HG03097 (cell line): ENCODE measurements around the gene DDN.

Experiments used
- ATAC-seq: cut with Tn5 transposase; IDR thresholded peaks from one replicate; pipeline ENCODE4 v1.9.1; 2021; ENCODE audit not compliant: unreplicated experiment, low FRiP score

Gene DDN

DNA sequence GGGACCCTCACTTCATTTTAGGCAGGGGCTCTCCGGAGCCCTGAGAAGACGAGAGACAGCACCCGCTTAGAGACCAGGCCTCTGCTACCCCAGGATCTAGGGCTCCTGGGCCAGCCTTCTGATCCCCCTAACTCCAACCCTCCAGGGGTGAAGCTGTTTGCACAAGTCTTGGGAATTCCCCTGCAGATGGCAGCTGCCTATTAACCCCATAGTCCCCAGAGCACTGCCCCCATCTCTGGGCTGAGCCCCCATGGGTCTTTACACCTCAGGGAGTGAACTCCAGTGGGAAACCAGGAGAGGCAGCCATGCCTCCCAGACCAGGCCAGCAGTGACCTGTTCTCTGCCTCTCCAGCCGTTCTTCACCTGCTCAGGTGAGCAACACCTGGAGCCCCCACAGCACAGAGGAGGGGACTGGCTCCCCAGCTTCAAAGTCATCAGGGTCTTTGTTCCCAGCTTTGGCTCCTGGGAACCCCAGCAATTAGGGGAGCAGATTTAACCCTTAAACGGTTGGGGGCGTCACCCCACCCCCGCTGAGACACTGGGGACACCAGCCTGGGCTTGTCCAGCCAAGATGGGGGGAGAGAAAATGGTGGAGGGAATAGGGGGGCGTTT, 29.9 kb downstream of the DDN start:
- no peak for ATAC-seq

DNA sequence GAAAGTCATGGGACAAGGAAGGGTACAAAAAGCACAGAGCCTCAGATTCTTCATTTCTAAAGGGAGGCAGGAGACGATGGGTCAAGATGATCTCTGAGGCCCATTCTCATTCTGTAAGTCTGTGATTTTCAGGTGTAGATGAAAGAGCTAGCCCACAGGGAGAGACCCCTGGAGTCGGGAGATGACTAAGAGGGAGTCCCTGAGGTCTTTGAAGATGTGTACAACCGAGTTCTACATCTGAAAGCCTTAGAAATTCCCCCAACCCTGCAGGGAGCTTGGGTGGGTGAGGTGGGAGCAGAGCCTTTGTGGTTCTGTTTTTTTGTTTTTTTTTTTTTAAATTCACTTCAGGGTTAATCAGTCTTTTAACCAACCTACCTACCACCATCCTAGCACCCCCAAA, 30.7 kb downstream of the DDN start:
- no peak for ATAC-seq

DNA sequence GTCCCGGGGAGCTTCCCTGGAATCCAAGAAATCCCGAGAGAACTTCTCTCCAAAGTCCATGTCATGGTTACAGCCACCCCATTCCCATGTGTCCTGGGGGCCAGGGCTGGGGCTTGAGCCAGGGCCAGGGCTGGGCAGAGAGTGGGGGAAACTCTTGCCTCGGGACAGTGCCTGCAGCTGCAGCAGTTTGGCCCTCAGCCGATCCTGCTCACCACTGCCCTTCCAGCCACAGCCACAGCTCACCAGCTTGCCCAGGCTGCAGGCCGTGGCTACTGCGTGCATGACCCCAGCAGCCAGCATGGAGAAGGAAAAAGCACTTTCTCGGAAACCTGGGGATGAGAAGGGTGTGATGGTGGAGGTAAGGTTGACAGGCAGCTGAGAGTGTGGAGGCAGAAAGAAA, 31.2 kb downstream of the DDN start:
- no peak for ATAC-seq

DNA sequence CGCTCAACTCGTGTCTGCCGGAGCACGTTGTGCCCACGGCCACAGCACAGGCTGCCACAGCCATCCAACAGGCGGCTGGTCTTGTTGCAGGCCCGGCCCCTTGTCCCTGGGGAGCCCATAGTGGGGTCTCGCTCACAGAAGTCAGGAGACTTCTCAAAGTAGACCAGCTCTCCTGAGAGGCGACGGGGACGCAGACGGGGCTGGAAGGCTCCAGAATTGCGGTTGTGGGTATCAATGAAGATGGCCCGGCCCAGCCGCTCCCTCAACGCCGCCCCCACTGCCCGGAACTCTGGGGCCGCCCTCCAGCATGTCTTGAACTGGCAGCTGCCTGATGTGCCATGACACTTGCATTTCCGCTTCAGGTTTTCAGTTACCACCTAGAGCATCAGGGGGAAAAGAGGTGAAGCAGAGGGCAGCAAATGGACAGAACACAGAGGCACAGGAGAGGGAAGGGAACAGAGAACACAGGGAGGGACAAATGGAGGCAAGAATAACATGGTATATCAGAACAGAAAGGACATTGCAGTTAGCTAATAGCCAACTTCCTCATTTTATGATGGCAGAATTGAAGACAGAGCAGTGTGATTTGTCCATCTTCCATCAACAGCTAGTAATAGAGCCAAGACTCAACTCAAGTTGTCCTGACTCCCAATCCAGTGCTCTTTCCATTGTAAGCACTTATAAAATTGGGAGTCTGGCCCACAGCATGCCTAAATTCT, 32.8 kb downstream of the DDN start:
- ATAC-seq = no peak

DNA sequence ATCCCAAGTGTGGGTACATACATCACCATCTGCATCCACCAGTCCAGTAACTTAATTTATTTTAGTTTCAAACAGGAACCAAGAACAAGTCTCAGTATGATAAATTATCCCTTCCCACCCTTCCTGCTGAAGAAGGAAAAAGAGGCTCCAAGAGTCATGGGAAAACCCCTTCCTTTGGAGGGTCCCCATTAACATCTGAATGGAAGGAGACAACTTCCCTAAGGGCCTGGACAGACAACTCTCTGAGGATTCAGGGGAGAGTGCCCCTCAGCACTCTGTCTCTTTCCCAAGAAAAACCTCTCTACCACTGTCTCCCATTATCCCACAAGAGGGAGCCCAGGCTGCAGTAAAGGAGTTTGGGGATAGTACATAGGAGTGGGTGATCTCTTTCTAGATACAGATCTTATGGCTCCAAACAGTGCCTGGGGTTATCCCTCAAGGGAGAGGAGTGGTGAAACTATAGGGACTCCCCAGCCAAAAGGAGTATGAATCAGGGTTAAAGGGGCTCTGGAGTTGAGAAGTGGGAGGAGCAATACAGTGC, 33.8 kb downstream of the DDN start:
- ATAC-seq = no peak

DNA sequence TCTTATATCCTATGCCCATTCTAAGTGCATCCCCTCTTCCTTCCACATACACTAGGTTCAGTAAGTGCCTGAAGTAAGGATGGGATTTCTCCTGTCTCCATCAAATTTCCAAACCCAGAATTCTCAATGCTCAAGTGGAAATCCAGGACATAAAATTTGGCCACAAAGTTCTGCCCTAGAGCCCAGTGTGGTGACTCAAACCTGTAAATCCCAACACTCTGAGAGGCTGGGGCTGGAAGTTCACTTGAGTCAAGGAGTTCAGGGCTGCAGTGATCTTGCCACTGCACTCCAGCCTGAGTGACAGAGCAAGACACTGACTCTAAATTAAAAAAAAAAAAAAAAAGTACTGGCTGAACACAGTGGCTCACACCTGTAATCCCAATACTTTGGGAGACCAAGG, 37.4 kb downstream of the DDN start:
- no peak for ATAC-seq

GRCh38 chr12:48961331-48961730, 37.8 kb downstream of the DDN start:
- no peak for ATAC-seq

- no peak for ATAC-seq
Measured at GRCh38 chr12:48960834-48961233, 38.3 kb downstream of the DDN start.

DNA sequence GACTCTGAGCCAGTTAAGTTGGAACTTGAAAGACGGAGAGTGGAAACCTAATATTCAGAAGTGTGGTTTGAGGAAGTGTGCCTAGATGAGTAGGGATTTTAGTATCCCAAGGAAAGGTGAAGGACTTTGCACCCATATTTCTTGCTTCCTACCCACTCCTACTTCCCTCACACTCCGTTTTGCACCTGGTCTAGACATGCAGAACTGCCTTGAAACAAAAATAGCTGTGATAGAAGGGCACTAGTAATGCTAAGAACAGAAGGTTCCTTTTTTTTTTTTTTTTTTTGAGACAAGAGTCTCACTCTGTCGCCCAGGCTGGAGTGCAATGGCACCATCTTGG, 41.2 kb downstream of the DDN start:
- ATAC-seq = no peak

DNA sequence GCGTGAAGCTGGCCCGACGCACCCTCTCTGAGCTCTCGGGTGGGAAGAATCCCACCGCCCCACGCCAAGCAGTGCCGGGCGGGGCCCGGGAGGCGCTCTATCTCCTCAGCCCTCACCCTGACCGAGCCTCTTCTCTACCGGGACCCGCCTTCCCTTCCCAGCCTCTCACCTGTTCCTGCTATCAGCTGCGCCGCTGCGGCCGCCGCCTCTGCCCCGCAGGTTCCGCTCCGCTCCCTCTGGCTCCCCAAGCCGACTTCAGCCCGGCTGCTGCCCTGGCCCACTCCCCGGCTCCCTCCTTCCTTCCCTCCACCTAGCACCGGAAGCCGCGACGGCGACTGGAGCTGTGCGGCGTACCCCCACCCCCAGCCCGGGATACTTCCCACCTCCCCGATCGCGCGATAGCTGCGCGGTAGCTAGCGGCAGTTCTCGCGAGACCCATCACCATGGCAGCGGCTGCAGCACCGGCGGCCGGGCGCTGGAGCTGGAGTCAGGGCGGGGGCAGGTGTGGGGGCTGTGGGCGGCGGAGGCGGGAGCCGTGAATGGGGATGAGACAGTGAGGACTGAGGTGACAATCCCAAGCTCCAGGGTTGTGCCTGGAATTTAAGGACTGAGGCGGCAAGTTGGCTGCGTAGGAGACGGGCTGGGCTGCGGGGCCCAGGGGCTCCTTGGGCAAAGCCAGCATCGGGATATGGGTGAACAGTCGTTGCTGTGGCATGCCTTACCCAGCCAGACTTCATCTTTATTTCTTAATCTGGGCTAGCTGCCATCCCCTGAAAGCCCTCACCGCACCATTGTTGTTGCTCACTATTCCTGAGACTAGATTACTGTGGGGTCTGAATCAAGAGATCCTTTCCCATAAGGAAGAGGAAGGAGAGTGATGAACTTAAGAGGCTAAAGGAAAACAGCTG, 41.8 kb downstream of the DDN start, which contains the start of gene ARF3:
Gene ARF3, minus strand, starts transcription at position 347 of the 908 bp plus-strand sequence. CDS start 16,392 bp downstream, outside the sequence.
- peak; percentile 75 for ATAC-seq

DNA sequence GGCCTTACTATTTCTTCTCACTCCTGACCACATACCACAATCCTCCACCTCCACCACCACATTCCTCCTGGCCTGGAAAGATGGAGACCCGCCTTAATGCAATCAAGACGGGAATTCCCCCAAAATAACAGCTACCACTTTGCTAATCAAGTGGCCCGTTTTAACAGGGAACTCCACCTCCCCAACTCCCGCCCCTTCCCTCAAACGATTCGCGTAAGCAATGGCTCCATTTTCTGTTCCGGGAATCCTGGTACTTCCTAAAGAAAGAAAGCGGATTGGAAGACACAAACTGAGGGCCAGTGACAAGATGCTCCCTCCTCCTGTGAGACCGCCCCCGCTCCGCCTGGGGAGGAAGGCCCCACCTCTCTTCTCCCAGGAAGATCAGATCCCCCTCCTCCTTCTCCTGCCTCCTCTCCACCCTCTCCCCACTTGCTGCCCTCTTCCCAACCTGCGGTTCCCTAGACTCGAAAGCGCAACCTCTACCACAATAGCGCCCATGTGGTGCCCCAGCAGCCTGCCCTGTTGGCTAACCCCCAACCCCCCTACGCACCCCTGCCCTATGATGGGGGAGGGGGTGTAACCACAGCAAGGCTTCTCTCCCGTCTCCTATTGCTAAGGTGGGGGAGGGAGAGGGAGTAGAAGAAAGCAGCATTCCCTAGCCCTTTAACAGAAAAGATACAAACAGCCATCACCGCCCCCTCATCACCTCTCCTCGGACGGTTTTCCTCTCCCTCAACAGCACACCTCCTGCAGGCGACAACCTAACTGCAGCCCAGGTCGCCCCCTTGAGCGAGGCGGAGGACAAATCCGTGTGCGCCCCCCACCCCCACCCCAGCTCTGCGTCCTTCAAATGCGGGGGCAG, 42.7 kb downstream of the DDN start:
- ATAC-seq = no peak

DNA sequence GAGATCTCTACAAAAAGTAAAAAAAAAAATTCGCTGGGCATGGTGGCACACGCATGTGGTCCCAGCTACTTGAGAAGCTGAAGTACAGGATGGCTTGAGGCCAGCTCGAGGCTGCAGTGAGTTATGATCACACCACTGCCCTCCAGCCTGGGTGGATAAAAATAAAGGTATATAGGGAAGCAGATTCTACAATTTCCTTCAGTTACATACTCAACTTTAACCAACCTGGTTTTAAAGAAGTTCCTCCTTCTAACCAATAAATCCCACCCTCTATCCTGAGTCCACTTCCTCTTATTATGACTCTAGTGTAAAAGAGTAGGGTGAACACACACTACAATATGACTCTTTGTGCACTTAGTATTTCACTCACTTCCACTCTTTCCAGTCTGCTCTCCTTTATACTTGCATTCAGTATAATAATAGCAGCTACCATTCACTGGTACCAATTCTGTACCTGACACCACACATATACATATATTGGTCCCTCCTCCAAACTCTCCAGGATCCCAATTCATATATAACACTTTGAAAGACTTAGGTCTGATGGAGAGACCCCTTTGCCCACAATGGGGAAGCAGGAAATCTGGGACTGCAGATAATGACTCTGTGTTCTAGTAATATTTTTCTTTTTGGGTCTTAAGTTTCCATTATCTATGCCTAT, 44.2 kb downstream of the DDN start:
- no peak for ATAC-seq

GRCh38 chr12:48954061-48954460, 45.1 kb downstream of the DDN start:
- no peak for ATAC-seq

DNA sequence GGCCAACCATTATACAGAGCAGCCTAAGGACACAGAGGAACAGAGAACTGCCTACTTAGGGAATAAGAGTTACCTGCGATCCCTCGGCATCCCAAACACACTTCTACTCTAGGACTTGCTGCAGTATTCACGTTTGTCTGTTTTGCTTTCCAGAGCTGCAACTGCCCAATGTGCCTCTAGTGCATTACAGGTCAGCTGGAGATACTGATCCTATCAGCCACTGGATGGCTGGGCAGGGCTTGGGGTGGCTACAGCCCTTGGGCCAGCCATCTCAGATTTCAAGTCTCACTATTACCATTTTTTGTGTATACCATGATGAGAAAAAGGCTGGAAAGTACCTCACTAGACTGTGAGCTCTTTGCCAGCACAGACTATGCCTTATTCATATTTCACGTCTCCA, 46.5 kb downstream of the DDN start:
- ATAC-seq = no peak

DNA sequence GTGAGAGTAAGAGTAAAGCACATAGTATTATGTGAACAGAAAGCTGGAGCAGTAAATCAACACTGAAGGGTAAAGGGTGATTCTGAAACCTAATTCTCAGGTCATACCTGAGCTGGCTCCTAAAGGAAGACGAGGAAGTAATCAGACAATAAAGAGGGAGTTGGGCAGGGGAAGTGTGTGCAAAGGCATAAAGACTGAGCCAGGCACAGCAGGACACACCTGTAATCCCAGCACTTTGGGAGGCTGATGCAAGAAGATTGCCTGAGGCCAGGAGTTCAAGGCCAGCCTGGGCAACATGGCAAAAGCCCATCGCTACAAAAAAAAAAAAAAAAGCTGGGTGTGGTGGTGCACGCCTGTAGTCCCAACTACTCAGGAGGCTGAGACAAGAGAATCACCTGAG, 51.4 kb downstream of the DDN start:
- ATAC-seq = no peak

- no peak for ATAC-seq
Measured at GRCh38 chr12:48946943-48947342, 52.2 kb downstream of the DDN start.

DNA sequence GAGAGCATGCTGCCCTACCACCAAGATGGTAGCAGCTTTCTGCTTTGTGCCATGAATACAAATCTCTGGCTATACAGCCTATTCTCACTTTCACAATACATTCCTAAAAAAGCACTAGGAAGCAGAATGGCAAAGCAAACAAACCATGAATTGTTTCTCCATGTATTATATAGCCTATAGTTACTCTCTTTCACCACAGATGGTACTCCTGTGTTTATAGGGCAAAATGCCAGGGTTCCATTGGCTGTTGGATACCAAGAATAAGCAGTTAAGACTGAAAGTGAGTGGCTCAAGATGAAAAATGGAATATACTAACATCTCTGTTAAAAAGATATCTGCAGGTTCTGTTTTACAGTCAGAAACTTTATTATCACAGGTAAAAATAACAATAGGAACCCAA, 53.0 kb downstream of the DDN start:
- ATAC-seq = no peak
